HEK293 (cell line): Measurements from ENCODE around the gene STRIP1.

Experiments used
- SALL2 ChIP-seq: fragments of 450-650 bp; formaldehyde crosslinking; IDR thresholded peaks from 2 replicates; pipeline ENCODE4 v1.5.0; 2017; ENCODE audit warnings: missing biosample characterization, mild to moderate bottlenecking, missing genetic modification characterization, borderline replicate concordance
- TF ChIP-seq, protein P1 (sequence below): fragments of 450-650 bp; formaldehyde crosslinking; IDR thresholded peaks from 2 replicates; pipeline ENCODE4 v1.5.1; 2016; ENCODE audit warnings: missing biosample characterization, missing genetic modification characterization
- TF ChIP-seq, protein P2 (sequence below): fragments of 450-650 bp; formaldehyde crosslinking; IDR thresholded peaks from 2 replicates; pipeline ENCODE4 v1.5.1; 2016; ENCODE audit warnings: missing biosample characterization, missing genetic modification characterization

DNA sequence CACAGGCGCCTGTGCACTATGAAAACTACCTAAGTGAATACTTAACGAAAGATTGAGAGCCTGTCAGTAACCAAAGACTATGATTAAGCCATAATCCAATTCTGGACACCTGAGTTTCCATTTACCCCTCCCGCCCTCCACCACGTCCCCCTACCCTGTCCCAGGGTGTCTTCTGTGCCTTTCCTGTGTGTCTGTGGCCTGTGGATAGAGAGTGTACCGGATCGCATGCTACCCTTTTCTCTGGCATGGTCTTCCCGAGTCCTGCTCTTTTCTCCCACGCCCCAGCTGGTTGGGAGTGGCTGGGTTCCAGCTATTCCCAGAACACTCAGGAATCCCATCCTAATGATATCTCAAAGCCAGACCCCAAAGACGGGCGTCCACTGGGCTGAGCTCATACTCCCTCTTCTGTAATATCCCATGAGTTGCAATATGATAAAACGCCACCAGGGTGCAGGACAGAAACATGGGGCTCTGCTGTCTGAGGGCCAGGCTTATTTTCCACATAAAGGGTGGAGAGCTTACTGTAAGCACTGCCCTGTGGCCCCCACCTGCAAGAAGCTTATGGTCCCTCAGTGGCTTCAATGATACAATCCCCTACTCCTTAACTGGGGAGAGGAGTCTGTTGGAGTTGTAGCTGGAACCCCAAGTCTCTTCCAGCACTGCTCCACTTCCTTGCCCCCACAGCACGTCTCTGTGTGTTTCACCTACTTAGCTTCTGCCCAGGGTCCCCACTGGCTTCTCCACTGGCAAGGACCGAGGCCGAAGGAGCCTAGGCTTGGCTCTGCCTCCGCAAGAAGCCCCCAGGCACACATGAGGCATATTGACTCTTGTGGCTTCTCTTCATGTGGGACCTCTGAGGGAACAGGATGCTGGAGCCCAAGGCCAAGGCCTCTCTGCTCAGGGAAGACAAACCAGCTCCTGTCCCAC lies 53.7 kb downstream of the STRIP1 start:
- no peak for TF ChIP-seq SALL2 (tag by site-specific recombination)
- TF ChIP-seq, protein P1, sequence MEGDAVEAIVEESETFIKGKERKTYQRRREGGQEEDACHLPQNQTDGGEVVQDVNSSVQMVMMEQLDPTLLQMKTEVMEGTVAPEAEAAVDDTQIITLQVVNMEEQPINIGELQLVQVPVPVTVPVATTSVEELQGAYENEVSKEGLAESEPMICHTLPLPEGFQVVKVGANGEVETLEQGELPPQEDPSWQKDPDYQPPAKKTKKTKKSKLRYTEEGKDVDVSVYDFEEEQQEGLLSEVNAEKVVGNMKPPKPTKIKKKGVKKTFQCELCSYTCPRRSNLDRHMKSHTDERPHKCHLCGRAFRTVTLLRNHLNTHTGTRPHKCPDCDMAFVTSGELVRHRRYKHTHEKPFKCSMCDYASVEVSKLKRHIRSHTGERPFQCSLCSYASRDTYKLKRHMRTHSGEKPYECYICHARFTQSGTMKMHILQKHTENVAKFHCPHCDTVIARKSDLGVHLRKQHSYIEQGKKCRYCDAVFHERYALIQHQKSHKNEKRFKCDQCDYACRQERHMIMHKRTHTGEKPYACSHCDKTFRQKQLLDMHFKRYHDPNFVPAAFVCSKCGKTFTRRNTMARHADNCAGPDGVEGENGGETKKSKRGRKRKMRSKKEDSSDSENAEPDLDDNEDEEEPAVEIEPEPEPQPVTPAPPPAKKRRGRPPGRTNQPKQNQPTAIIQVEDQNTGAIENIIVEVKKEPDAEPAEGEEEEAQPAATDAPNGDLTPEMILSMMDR (tag by site-specific recombination) = peak; percentile 40; the same call in 1 of the 2 replicates
- TF ChIP-seq, protein P2, sequence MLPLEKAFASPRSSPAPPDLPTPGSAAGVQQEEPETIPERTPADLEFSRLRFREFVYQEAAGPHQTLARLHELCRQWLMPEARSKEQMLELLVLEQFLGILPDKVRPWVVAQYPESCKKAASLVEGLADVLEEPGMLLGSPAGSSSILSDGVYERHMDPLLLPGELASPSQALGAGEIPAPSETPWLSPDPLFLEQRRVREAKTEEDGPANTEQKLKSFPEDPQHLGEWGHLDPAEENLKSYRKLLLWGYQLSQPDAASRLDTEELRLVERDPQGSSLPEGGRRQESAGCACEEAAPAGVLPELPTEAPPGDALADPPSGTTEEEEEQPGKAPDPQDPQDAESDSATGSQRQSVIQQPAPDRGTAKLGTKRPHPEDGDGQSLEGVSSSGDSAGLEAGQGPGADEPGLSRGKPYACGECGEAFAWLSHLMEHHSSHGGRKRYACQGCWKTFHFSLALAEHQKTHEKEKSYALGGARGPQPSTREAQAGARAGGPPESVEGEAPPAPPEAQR = no peak
